Measurements from ENCODE around the gene SYNGR3. TPM values are rescaled to one million over a fixed set of nuclear protein-coding genes. Genes with fewer than 3 reads are reported as not detected.
"Not testable (repeated sequence)": the region's sequence is repeated elsewhere in the genome, so short reads cannot be mapped to it uniquely, and the experiment has no call there.

SYNGR3 gene
- total RNA-seq, 2 experiments from 2014 or later: 11.9 to 12.4 TPM

DNA sequence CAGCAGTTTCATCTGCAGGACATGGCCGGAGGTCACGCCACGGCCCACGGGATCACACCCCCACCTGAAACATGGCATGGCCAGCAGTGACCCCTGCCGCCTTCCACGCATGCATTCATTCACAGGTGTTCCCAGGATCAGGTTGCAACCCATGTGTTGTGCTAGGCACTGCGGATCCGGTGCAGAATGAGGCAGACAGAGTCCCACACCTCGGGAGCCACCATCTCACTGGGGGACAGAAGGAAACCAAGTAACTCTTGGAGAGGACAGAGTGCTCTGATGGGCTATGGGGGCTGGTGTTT, 42.5 kb upstream of the SYNGR3 start:
- CTCF ChIA-PET: no interaction called here
- no peaks in the 10 kb centered on the region for H3K27me3 Mint-ChIP-seq
- no peak overlapping the region for H3K4me3 Mint-ChIP-seq
- no peaks in the 10 kb centered on the region for H3K36me3 Mint-ChIP-seq
- DNase-seq: no peak
- H3K4me1 Mint-ChIP-seq (ENCODE audit: low read depth): peaks cover 13% of the 10 kb centered on the region
- H3K9me3 Mint-ChIP-seq: no peaks in the 10 kb centered on the region
- intact Hi-C loops (cut with micrococcal nuclease): no loop called here
- POLR2A ChIA-PET: no interaction called here
- no peak overlapping the region for H3K27ac Mint-ChIP-seq

DNA sequence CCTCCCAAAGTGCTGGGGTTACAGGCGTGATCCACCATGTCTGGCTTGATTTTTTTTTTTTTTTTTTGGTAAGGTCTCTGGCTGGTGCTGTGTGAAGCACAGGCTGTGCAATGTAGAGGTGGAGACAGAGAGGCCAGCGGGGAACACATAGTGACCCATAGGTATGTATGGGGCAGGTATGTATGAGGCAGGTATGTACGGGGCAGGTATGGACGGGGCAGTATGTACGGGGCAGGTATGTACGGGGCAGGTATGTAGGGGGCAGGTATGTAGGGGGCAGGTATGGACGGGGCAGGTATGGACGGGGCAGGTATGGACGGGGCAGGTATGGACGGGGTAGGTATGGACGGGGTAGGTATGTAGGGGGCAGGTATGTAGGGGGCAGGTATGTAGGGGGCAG, 40.3 kb upstream of the SYNGR3 start:
- Mint-ChIP-seq H3K9me3 (no peaks in the 10 kb centered on the region), H3K4me1 (ENCODE audit: low read depth) (peaks cover 6% of the 10 kb centered on the region), H3K27me3 (no peaks in the 10 kb centered on the region), H3K4me3 (no peak overlapping the region), H3K27ac (no peak overlapping the region), H3K36me3 (no peaks in the 10 kb centered on the region)
- intact Hi-C loops (cut with micrococcal nuclease): no loop called here
- ChIA-PET POLR2A (no interaction called here), CTCF (no interaction called here)
- DNase-seq: no peak

DNA sequence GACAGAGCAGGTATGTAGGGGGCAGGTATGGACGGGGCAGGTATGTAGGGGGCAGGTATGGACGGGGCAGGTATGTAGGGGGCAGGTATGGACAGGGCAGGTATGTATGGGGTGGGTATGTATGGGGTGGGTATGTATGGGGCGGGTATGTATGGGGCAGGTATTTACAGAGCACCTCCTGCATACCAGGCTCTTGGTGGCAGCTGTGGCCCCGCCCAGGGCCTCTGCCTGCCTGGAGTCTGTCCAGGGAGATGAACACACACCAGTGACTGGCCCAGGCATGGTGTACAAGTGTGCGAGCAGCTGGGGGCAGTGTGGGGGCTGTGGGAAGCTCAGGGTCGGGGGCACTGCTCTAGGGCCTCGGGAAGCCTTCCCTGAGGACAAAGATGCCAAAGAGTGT, 39.7 kb upstream of the SYNGR3 start:
- Mint-ChIP-seq H3K4me1 (ENCODE audit: low read depth) (peaks cover 3% of the 10 kb centered on the region), H3K27ac (no peak overlapping the region), H3K36me3 (no peaks in the 10 kb centered on the region), H3K9me3 (no peaks in the 10 kb centered on the region), H3K27me3 (no peaks in the 10 kb centered on the region), H3K4me3 (no peak overlapping the region)
- ChIA-PET POLR2A (interaction anchor here (3.6 kb wide), 1 partner anchor 15 kb away, joined by 12 read pairs; the partner anchor contains the start of gene RPS2), CTCF (no interaction called here)
- DNase-seq: no peak
- intact Hi-C loops (cut with micrococcal nuclease): no loop called here

DNA sequence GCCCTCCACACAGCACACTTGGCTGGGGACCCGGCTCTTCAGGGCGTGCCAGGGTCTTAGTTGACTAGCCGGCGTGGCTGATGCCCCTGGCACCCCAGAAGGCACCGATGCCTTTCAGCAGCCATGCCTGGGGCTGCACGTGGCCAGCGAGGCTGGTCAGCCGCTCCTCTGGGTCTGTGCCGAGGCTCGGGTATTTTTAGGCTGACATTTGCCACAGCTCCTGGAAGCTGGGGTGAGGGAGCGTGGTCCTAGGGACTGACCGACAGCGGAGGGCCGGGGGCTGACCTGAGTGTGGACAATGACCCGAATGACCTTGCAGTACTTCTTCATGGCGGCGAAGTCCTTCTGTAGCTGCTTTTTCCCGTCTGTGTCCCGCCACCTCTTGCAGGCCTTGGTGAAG, 39.2 kb upstream of the SYNGR3 start:
- ChIA-PET POLR2A (interaction anchor here (3.6 kb wide), 1 partner anchor 14 kb away, joined by 12 read pairs; the partner anchor contains the start of gene RPS2), CTCF (no interaction called here)
- Mint-ChIP-seq H3K27me3 (no peaks in the 10 kb centered on the region), H3K27ac (no peak overlapping the region), H3K4me1 (ENCODE audit: low read depth) (peaks cover 3% of the 10 kb centered on the region), H3K9me3 (no peaks in the 10 kb centered on the region), H3K36me3 (no peaks in the 10 kb centered on the region), H3K4me3 (no peak overlapping the region)
- no peak for DNase-seq
- intact Hi-C loops (cut with micrococcal nuclease): no loop called here

DNA sequence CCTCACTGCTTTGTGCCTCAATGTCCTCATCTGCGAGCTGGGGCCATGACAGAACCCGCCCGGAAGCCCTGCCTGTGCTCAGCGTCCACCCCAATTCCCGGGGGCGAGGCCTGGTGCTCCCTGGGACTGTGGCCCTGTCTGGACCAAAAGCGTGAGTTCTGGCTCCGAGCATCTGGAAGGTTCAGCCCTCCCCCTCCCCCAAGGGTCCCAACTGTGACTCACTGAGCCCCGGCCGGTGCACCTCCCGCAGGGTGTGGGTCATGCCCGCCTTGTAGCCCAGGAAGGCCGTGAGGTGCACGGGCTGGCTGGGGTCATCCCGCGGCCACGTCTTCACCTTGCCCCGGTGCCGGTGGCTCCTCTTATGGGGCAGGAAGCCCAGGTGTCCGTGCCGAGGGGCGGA, 36.0 kb upstream of the SYNGR3 start:
- H3K9me3 Mint-ChIP-seq: no peaks in the 10 kb centered on the region
- peaks cover 3% of the 10 kb centered on the region for H3K4me1 Mint-ChIP-seq (ENCODE audit: low read depth)
- intact Hi-C loops (cut with micrococcal nuclease): no loop called here
- CTCF ChIA-PET: no interaction called here
- H3K36me3 Mint-ChIP-seq: no peaks in the 10 kb centered on the region
- no peak overlapping the region for H3K4me3 Mint-ChIP-seq
- H3K27me3 Mint-ChIP-seq: peaks cover 1% of the 10 kb centered on the region
- H3K27ac Mint-ChIP-seq: no peak overlapping the region
- no peak for DNase-seq
- POLR2A ChIA-PET: interaction anchor here (3.6 kb wide), 1 partner anchor 11 kb away, joined by 12 read pairs; the partner anchor contains the start of gene RPS2

DNA sequence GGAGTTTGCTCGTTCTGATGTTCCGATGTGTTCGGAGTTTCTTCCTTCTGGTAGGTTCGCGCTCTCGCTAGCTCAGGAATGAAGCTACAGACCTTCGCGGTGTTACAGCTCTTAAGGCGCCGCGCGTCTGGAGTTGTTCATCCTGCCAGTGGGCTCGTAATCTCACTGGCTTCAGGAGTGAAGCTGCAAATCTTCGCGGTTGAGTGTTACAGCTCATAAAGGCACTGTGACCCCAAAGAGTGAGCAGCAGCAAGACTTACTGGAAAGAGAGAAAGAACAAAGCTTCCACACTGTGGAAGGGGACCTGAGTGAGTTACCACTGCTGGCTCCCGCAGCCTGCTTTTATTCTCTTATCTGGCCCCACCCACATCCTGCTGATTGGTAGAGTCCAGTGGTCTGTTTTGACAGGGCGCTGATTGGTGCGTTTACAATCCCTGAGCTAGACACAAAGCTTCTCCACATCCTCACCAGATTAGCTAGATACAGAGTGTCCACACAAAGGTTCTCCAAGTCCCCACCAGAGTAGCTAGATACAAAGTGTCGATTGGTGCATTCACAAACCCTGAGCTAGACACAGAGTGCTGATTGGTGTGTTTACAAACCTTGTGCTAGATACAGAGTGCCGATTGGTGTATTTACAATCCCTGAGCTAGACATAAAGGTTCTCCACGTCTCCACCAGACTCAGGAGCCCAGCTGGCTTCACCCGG, 32.2 kb upstream of the SYNGR3 start:
- H3K27ac Mint-ChIP-seq; H3K27me3 Mint-ChIP-seq; CTCF ChIA-PET; DNase-seq; H3K4me3 Mint-ChIP-seq; intact Hi-C loops (cut with micrococcal nuclease); H3K9me3 Mint-ChIP-seq: not testable (repeated sequence)
- H3K36me3 Mint-ChIP-seq: peaks cover 21% of the 10 kb centered on the region
- POLR2A ChIA-PET: interaction anchor here (0.7 to 0.8 kb wide), 2 partner anchors 11 to 175 kb away, joined by 3 to 4 read pairs; partner anchors contain the start of genes NUBP2 and SPSB3
- peaks cover 29% of the 10 kb centered on the region for H3K4me1 Mint-ChIP-seq (ENCODE audit: low read depth)

DNA sequence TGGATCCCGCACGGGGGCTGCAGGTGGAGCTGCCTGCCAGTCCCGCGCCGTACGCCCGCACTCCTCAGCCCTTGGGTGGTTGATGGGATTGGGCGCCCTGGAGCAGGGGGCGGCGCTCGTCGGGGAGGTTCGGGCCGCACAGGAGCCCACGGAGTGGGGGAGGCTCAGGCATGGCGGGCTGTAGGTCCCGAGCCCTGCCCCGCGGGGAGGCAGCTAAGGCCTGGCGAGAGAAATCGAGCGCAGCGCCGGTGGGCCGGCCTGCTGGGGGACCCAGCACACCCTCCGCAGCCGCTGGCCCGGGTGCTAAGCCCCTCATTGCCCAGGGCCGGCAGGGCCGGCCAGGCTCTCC, 31.7 kb upstream of the SYNGR3 start:
- Mint-ChIP-seq H3K4me1 (ENCODE audit: low read depth) (peaks cover 34% of the 10 kb centered on the region), H3K36me3 (peaks cover 26% of the 10 kb centered on the region)
- CTCF ChIA-PET; H3K27ac Mint-ChIP-seq; intact Hi-C loops (cut with micrococcal nuclease); H3K9me3 Mint-ChIP-seq; H3K27me3 Mint-ChIP-seq; DNase-seq; H3K4me3 Mint-ChIP-seq: not testable (repeated sequence)
- POLR2A ChIA-PET: interaction anchor here (0.7 kb wide), 1 partner anchor 176 kb away, joined by 3 read pairs; the partner anchor contains the start of genes NUBP2 and SPSB3

DNA sequence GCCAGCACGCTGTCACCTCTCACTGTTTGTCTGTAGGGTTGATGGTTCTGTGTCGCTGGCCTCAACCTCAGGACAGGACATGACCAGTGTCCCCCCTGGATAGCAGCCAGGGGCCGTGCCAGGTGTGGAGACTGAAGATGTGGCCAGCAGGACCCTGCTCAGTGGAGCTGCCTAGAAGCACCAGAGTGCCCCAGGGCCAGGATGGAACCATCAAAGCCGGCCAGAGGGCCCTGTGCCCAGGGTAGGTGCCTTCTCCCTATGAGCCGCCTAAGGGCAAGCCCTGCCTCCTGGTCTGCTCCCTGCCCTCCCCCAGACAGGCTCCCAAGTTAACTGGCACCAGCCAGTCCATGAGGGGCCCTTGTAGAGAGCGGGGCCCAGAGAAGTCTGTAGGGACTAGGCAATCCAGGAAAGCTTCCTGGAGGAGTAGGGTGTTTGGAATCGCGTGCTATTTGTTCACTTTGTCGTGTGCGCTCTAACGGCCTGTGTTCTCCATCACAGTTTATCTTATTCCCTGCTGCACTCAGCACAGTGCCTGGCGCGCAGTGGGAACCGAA, 31.0 kb upstream of the SYNGR3 start:
- peak overlapping the region; percentile 86 for H3K27ac Mint-ChIP-seq
- intact Hi-C loops (cut with micrococcal nuclease): loop anchor here (1.0 kb wide), 2 partner anchors 15 to 34 kb away; partner anchors contain the start of gene MSRB1
- H3K36me3 Mint-ChIP-seq: peaks cover 33% of the 10 kb centered on the region
- CTCF ChIA-PET: interaction anchor here (1.4 kb wide), 1 partner anchor 15 kb away, joined by 6 read pairs; the partner anchor contains the start of gene MSRB1
- H3K4me1 Mint-ChIP-seq (ENCODE audit: low read depth): peaks cover 39% of the 10 kb centered on the region
- H3K9me3 Mint-ChIP-seq: no peaks in the 10 kb centered on the region
- H3K27me3 Mint-ChIP-seq: peaks cover 1% of the 10 kb centered on the region
- POLR2A ChIA-PET: interaction anchor here (3.2 kb wide), 1 partner anchor 196 kb away, joined by 10 read pairs; the partner anchor contains the start of gene TRAF7
- peak overlapping the region; percentile 96 for H3K4me3 Mint-ChIP-seq
- DNase-seq: no peak

DNA sequence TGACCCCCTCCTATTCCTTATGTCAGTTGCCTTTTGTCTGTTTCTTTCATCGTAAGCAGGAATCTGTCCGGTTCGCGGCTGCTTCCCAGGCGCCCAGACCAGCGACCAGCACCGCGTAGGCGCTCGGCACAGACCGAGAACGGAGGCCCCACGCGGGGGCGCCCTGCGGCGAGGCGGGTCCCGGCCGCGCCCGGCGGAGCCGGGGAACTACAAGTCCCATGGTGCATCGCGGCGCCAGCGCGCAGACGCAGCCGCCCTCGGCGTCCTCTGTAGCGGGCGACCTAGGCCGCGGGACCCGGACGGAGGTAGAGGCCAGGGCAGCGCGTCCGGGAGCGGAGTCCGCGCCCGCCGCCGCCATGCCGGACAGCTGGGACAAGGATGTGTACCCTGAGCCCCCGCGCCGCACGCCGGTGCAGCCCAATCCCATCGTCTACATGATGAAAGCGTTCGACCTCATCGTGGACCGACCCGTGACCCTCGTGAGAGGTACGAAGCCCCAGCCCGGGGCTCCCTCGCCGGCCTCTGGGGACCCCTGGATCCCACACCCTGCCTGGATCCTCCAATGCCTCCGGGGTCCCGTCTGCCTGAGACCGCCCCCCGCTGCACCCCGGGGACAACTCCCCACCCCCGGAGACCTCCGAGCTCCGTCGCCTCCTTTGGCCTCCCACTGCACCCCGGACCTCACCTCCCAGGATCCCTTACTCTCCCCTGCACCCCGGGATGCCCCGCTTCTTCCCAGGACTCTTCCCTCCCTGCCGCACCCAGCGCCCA, 30.3 kb upstream of the SYNGR3 start, which contains the start of gene NDUFB10:
Gene NDUFB10 (plus strand): TSS at position 270 of the 771 bp plus-strand sequence. CDS start 87 bp downstream, at position 357.
- ChIA-PET POLR2A (interaction anchor here (1.3 to 3.2 kb wide), 3 partner anchors 12 to 196 kb away, joined by 4 to 15 read pairs (median 10); partner anchors contain the start of genes TBL3 and TRAF7), CTCF (interaction anchor here (1.4 kb wide), 1 partner anchor 16 kb away, joined by 6 read pairs; the partner anchor contains the start of gene MSRB1)
- H3K27me3 Mint-ChIP-seq: peaks cover 1% of the 10 kb centered on the region
- H3K36me3 Mint-ChIP-seq: peaks cover 38% of the 10 kb centered on the region
- peak within 1 kb of the TSS; percentile 86 for H3K27ac Mint-ChIP-seq
- DNase-seq: peak; percentile 95
- intact Hi-C loops (cut with micrococcal nuclease): loop anchor here (1.0 to 5.0 kb wide), 4 partner anchors 16 to 347 kb away; partner anchors contain the start of genes CRAMP1, IFT140 and MSRB1
- no peaks in the 10 kb centered on the region for H3K9me3 Mint-ChIP-seq
- peak within 1 kb of the TSS; percentile 96 for H3K4me3 Mint-ChIP-seq
- peaks cover 40% of the 10 kb centered on the region for H3K4me1 Mint-ChIP-seq (ENCODE audit: low read depth)

DNA sequence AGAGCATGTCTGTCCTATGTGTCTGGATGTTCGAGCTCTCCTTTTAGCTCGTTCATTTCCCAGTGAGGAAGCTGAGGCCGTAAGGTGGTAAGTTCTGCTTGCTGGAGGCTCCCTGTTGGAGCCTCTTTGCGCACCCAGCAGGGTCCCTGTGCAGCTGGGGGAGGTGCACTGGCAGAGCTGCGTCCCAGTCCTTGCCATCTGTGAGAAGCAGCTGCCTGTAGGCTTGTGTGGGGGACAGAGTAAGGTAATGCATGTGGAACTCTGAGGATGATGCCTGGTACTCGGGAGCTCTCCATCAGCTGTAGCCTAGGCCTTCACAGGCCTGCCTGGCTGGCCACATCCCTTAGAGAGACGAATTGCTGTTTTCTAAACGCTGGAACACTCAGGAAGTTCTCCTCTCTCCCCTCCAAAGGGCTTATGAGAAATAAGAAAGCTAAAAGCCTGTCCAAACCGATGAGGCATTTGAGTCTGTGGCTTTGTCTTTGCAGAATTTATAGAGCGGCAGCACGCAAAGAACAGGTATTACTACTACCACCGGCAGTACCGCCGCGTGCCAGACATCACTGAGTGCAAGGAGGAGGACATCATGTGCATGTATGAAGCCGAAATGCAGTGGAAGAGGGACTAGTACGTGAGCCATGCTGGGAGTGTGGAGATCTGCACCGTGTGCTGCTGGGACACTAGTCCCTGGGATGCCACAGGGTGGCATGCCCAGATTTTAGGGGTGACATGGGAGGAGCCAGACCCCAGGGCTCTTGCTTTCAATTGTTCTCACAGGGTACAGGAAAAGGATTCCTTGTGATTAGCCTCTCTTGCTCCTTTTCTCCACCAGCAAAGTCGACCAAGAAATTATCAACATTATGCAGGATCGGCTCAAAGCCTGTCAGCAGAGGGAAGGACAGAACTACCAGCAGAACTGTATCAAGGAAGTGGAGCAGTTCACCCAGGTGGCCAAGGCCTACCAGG, 28.8 kb upstream of the SYNGR3 start:
- peak overlapping the region; percentile 96 for H3K4me3 Mint-ChIP-seq
- DNase-seq: peak; percentile 69
- H3K9me3 Mint-ChIP-seq: no peaks in the 10 kb centered on the region
- peaks cover 47% of the 10 kb centered on the region for H3K36me3 Mint-ChIP-seq
- H3K4me1 Mint-ChIP-seq (ENCODE audit: low read depth): peaks cover 45% of the 10 kb centered on the region
- H3K27ac Mint-ChIP-seq: peak overlapping the region; percentile 86
- CTCF ChIA-PET: no interaction called here
- intact Hi-C loops (cut with micrococcal nuclease): loop anchor here (5.0 kb wide), 2 partner anchors 51 to 349 kb away; partner anchors contain the start of genes CRAMP1 and IFT140
- peaks cover 1% of the 10 kb centered on the region for H3K27me3 Mint-ChIP-seq
- POLR2A ChIA-PET: interaction anchor here (0.8 to 3.2 kb wide), 9 partner anchors 10 to 194 kb away, joined by 3 to 15 read pairs (median 7); partner anchors contain the start of genes GFER, MSRB1, NOXO1 and TBL3

DNA sequence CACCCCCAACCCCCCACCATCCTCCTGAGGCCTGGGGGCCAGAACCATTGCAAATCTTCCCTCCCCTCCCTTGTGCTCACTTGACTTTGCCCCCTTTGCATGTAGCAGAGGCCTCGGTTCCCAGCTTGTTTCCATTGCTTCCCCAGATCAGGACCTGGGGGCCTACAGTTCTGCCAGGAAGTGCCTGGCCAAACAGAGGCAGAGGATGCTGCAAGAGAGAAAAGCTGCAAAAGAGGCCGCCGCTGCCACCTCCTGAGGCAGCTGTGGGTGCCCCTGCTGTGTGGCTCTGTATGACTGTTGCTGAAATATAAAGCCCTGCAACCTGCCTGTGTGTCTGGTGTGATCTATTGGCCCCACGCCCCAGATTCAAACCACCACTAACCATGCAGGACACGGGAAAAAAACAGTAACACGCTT, 28.1 kb upstream of the SYNGR3 start:
- Mint-ChIP-seq H3K9me3 (no peaks in the 10 kb centered on the region), H3K36me3 (peaks cover 47% of the 10 kb centered on the region), H3K4me3 (peak overlapping the region; percentile 92), H3K27ac (peak overlapping the region; percentile 86), H3K27me3 (peaks cover 1% of the 10 kb centered on the region), H3K4me1 (ENCODE audit: low read depth) (peaks cover 46% of the 10 kb centered on the region)
- intact Hi-C loops (cut with micrococcal nuclease): loop anchor here (2.0 to 5.0 kb wide), 3 partner anchors 51 to 467 kb away; partner anchors contain the start of genes CCNF, CRAMP1 and IFT140
- DNase-seq: peak; percentile 54
- ChIA-PET POLR2A (interaction anchor here (0.9 to 3.2 kb wide), 5 partner anchors 10 to 193 kb away, joined by 3 to 15 read pairs (median 8); partner anchors contain the start of genes GFER, MSRB1, NOXO1 and TBL3), CTCF (no interaction called here)

All from activated CD4-positive, alpha-beta memory T cell treated with anti-CD3 and anti-CD28 coated beads for 36 hours (primary cell).